ENCODE measurements around the gene SFPQ.
"Not testable (repeated sequence)": the region's sequence is repeated elsewhere in the genome, so short reads cannot be mapped to it uniquely, and the experiment has no call there.

The SFPQ gene

DNA sequence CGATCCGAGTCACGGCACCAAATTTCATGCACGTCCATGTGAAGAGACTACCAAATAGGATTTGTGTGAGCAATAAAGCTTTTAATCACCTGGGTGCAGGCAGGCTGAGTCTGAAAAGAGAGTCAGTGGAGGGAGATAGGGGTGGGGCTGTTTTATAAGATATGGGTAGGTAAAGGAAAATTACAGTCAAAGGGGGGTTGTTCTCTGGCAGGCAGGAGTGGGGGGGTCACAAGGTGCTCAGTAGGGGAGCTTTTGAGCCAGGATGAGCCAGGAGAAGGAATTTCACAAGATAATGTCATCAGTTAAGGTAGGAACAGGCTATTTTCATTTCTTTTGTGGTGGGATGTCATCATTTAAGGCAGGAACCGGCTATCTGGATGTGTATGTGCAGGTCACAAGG, 55.4 kb downstream of the SFPQ start:
- DNase-seq, result not testable (repeated sequence)

DNA sequence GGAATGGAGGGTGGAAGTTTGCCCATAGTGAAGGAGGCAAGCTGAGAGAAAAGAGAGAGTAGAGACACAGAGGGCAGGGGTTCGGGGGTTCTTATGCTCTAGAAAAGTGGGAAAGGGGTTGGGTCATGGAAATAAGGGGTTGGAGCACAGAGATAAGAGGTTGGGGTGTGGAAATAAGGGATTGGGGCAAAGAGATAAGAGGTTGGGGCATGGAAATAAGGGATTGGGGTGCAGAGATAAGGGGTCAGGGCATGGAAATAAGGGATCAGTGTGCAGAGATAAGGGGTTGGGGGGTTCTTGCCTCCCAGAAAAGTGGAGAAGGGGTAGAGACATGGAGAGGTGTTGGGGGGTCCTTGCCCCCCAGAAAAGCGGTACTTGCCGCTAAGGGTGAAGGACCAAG, 56.2 kb downstream of the SFPQ start:
- no peak for DNase-seq

All from NCI-H1105 treated with DMSO at 0.1 percent for 48 hours (cell line).